CD1c-positive myeloid dendritic cell (primary cell): ENCODE results near the gene SFXN5.
"Not testable (repeated sequence)": the region's sequence is repeated elsewhere in the genome, so short reads cannot be mapped to it uniquely, and the experiment has no call there.

Experiments used
- DNase-seq: peaks from one replicate; pipeline ENCODE4 v3.0.0-alpha.2; 2016; ENCODE audit errors: extremely low spot score

SFXN5 gene

DNA sequence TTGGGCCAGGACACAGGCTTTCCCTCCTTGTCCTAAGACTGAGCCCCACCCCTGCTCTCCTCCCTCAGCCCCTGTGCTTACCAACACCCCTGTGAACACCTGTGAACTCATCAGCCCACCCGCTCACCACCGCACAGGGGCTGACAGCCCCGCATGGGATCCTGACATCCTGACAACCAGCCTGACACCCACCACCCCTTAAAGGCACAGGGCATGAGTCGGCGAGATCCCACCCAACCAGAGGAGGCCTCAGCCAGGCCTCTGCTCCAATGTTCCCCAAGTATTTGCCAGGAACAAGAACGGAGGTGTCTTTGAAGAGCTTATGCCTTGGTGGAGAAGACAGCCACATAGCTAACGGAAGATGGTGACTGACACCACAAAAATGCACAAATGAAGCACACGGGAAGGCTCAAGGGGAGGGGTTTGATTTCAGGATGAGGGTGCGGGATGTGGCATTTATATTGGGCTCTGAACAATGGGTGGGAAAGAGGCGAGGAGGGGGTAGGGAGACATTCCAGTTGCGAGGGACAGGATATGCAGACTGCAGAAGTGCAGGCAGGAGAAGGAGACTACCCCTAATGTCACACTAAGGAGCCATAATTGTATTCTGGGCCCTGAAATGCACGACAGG is 30.2 kb upstream of the SFXN5 start:
- DNase-seq = no peak

DNA sequence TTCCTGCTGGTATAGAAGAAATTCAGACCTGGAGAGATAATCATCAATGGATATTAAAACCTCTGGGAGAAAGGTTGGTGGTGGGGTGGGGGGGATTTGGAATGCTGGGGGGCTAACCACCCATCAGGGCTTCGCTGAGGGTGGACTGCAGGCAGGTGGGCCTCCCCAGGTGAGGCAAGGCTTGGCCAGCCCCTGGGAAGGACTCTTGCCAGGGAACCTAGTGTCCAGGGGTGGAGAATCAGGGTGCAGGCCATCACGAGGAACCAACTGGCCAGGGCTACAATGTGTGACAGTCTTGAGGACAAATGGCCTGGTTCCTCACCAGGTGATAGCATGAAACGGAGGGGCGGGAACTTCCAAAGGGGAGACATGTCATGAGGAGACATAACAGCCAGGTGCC is 29.4 kb upstream of the SFXN5 start:
- DNase-seq = no peak

DNA sequence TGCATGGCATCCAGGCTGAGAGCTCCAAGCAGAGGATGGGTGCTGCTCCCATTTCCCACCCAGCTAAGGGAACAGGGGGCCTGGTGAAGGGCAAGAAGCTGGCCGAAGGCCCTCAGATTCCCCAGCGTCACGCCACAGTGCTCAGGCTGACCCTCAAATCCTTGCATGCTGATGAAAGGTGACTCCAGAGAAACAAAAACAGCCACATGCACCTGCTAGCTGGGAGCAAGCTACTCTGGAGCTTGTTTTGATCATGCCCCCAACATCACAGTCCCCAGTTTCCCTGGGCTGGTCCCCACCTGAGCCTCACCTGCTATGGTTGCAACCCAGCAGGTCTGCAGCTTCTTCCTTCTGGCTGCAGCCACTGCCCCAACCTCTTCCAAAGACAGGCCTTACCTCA is 28.0 kb upstream of the SFXN5 start:
- no peak for DNase-seq

GRCh38 chr2:73095910-73096309 is 24.4 kb upstream of the SFXN5 start:
- DNase-seq = no peak

DNA sequence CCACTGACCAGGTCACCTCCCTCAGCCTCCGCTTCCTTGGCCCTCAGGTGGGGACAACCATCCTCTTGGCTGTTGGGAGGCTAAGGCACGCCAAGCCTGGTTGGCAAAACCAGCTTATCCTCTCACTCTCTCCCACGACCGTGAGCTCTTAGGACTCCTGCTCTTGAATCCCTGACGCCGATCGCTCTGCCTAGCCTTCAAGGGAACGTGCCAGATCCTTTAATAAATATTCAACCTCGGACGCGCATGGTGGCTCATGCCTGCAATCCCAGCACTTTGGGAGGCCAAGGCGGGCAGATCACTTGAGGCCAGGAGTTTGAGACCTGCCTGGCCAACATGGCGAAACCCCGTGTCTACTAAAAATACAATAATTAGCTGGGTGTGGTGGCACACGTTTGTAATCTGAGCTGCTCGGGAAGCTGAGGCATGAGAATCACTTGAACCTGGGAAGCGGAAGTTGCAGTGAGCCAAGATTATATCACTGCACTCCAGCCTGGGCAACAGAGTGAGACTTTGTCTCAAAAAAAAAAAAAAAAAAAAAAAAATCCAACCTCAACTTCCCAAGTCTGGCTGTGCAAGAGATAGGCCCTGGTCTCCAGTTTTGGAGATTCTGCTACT is 22.2 kb upstream of the SFXN5 start:
- not testable (repeated sequence) for DNase-seq

- DNase-seq = no peak
Observed at GRCh38 chr2:73092146-73092783, 20.8 kb upstream of the SFXN5 start.

DNA sequence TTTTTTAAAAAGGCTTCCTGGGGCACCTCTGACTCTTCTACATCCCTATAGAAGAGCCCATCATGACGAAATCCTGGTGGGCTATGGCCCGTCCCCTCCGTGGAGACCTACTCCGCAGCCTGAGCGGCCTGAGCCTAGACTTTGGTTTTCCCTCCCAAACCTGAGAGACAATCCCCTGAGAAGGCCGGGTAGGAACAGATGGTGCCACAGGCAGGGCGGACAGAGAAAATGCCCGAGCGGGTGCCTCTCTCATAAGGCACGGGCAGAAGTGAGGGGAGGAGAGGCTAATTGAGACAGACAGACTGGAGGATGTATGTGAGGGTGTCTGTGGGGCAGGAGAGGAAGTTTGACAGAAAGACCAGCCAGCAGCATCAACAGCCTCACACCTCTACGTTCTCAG is 20.2 kb upstream of the SFXN5 start:
- DNase-seq = no peak

DNA sequence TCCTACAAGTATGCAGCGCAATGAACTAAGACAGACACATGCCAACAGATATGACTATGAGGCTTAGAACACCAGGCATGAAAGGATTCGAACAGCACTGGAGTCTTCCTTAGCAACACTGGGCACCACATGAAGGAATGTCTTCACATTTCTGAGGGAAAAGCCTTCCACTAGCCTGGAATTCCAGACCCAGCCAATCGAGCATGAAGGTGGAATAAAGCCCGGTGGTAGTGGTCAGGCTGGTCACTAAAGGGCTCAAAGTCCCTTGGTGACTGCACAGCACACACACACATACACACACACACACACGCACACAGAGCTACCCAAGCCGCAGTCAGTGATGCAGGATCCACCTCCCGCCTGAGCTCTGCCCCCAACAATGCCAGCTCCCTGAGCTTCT is 19.7 kb upstream of the SFXN5 start:
- DNase-seq = no peak

GRCh38 chr2:73089270-73090030 is 17.9 kb upstream of the SFXN5 start:
- DNase-seq = no peak

GRCh38 chr2:73088703-73089102 is 17.2 kb upstream of the SFXN5 start:
- no peak for DNase-seq

GRCh38 chr2:73088211-73088610 is 16.7 kb upstream of the SFXN5 start:
- no peak for DNase-seq

DNA sequence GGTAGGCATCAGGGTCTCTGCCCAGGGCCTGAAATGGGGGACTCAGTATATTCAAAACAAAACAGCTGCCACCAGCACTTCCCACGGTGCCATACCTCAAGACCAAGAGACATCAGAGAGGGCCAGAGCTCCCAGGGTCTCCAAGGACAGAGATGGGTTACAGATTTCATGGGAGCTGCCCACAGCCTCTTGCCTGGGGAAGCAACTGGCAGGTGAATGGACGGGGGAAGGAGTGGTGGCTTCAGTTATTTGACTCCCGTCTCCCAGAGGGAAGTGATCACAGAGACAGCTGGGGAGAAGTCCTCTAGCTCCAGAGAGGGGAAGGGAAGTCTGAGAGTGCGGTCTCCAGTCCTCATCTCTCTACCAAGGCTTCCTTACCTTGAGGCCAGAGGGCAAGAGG is 15.8 kb upstream of the SFXN5 start:
- DNase-seq = no peak

DNA sequence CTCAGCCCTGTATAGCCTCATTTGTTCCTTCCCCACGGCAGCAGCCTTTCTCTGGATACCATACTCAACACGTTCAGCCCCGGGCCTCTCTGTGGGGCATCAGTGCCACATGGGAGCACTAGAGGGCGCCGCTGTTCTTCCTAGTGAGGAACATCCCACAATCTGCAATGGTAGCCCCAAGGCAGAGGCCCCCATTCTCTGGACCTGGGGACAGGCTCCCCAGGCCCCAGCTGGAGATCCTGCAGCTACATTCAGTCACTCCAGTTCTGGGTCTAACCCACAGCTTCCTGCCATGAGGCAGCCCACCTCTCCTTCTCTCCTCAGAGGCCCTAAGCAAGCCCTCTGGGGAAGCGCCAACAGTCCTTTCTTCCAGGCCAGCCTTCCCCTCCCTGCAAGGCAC is 14.2 kb upstream of the SFXN5 start:
- peak; percentile 83 for DNase-seq

DNA sequence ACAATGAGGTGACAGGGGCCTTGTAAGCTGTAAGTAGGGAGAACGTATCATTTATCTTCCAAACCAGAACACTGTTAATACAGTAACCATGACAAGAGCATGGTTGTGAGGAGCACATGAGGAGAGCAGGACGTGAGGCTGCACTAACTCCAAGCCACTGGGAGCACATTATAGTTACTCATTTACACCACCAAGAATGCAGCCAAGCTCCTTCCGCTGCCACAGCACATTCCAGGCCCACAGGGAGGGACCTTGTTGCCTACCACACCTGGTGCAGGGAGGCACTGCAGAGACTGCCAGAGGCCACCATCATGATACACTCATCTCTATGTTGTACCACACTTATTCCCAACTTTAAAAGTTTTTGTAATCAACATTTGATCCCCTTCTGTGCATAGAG is 13.5 kb upstream of the SFXN5 start:
- DNase-seq = no peak

- no peak for DNase-seq
Observed at GRCh38 chr2:73083886-73084800, 12.6 kb upstream of the SFXN5 start.

DNA sequence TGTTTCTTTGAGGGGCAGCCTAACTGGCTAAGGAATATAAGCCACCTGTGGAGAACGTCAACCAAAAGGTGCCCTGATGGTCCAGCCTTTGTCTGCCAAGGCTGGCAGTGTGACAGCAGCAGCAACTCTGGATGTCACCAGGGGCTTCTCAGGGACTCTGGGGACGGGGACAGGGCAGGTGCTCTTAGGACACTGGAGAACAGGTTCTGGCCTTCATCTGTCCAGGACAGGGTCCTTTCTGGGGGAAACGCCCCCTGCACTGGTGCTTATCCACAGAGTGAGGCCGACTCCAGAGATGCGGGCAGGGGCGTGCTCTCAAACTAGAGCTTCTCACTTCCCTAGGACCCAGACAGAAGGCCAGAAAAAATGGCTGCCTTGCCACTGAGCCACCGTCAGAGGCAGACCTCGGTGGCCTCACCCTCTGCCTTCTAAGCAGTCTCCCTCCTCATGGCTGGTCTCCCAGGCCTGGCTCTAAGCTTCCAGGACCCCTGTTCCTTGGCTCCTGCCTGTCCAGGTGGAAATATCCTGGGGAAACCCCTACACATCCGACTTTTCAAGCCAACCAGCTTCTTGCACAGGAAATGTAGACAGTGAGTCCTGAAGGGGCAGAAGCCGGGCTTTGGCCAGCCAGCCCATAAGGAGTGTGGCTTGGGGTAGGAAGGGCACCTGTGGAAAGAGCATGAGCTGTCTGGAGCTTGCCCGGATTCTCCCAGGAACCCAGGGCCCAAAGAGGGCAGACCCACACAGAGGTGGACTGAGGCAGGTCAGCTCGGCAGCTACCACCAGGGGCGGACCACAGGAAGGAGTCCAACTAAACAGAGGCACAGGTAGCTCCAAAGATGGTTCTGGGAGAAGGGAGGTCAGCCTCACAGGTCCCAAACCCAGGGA is 11.3 kb upstream of the SFXN5 start:
- no peak for DNase-seq

DNA sequence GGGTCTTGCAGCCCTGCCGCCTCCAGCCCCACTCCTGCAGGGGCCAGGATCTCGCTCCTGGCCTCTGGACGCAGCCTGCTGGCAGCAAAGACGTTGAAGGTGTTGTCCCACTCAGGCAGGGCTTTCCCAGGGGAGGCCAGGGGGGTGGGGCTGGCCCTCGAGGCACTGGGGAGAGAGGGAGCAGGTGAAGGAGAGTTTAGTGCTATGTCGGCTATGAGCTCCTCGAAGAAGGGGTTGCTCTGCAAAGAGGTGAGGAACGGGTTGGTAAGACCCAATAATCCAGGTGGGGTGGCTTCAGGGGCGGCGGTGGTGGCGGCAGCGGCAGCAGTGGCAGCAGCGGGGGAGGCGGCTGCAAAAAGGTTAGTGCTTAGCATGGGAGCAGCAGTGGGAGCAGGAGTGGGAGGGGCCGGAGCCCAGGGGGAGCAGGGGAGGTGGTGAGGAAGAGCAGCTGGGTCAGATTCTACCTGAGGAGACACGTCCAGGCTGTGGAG is 9.7 kb upstream of the SFXN5 start:
- DNase-seq = no peak

GRCh38 chr2:73080321-73081131 is 9.0 kb upstream of the SFXN5 start:
- no peak for DNase-seq

DNA sequence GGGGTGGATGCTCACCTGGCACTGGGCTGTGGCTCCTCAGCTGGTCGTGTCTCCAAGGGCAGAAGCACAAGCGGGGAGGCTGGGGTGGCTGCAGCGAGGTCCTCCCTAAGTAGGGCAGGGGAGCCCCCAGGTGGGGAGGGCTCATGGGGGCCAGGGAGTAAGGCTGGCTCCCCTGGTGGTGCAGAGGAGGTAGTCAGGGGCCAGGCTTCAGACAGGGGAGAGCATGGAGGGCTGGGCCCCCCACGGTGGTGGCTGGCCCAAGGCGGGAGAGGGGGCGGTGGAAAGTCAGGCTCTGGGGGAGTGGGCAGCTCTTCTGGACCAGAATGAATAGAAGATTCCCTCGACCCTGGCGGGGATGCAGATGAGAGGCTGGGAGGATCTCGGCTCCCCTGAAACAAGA is 8.1 kb upstream of the SFXN5 start:
- no peak for DNase-seq
